GM21515 (cell line): ENCODE data around the gene ARHGAP18.
A peak's percentile ranks its signal among the peaks of the same experiment; 100 is the strongest.

Experiments used
- ATAC-seq: cut with Tn5 transposase; IDR thresholded peaks from one replicate; pipeline ENCODE4 v1.9.1; 2021; ENCODE audit not compliant: unreplicated experiment

ARHGAP18 gene

GRCh38 chr6:129670634-129671033 is 39.3 kb downstream of the ARHGAP18 start:
- no peak for ATAC-seq

GRCh38 chr6:129667621-129668020 is 42.4 kb downstream of the ARHGAP18 start:
- no peak for ATAC-seq

- no peak for ATAC-seq
Observed at GRCh38 chr6:129667034-129667433, 42.9 kb downstream of the ARHGAP18 start.

GRCh38 chr6:129665555-129665954 is 44.4 kb downstream of the ARHGAP18 start:
- no peak for ATAC-seq

- no peak for ATAC-seq
Observed at GRCh38 chr6:129663531-129663930, 46.4 kb downstream of the ARHGAP18 start.

GRCh38 chr6:129662980-129663431 is 47.0 kb downstream of the ARHGAP18 start:
- peak; percentile 51 for ATAC-seq

GRCh38 chr6:129662406-129662766 is 47.6 kb downstream of the ARHGAP18 start:
- ATAC-seq, result peak; percentile 81

GRCh38 chr6:129661536-129662405 is 48.2 kb downstream of the ARHGAP18 start:
- ATAC-seq, result peak; percentile 27

GRCh38 chr6:129660346-129660676 is 49.7 kb downstream of the ARHGAP18 start:
- ATAC-seq, result no peak

GRCh38 chr6:129659590-129660345 is 50.2 kb downstream of the ARHGAP18 start:
- no peak for ATAC-seq

- ATAC-seq, result no peak
Observed at GRCh38 chr6:129659167-129659566, 50.8 kb downstream of the ARHGAP18 start.

- no peak for ATAC-seq
Observed at GRCh38 chr6:129657483-129657882, 52.5 kb downstream of the ARHGAP18 start.

- ATAC-seq, result no peak
Observed at GRCh38 chr6:129655334-129655733, 54.6 kb downstream of the ARHGAP18 start.

- ATAC-seq, result no peak
Observed at GRCh38 chr6:129653746-129654145, 56.2 kb downstream of the ARHGAP18 start.

- no peak for ATAC-seq
Observed at GRCh38 chr6:129653229-129653628, 56.7 kb downstream of the ARHGAP18 start.

GRCh38 chr6:129651291-129651691 is 58.7 kb downstream of the ARHGAP18 start:
- ATAC-seq, result no peak

GRCh38 chr6:129648819-129649491 is 61.0 kb downstream of the ARHGAP18 start:
- ATAC-seq, result no peak

GRCh38 chr6:129647044-129647443 is 62.9 kb downstream of the ARHGAP18 start:
- peak; percentile 31 for ATAC-seq

- peak; percentile 92 for ATAC-seq
Observed at GRCh38 chr6:129646642-129647041, 63.3 kb downstream of the ARHGAP18 start.

GRCh38 chr6:129645830-129646579 is 64.0 kb downstream of the ARHGAP18 start:
- no peak for ATAC-seq
